K562 (cell line): ENCODE results near the gene SULT1C3. TPM values are rescaled to one million over a fixed set of nuclear protein-coding genes. Genes with fewer than 3 reads are reported as not detected.

Experiments
- ATAC-seq: fragments of 200-7000 bp; cut with Tn5 transposase; 3 replicates; pipeline ENCODE4 v1.9.1; 2020; ENCODE audit warnings: moderate library complexity
- BruUV-seq: library from RNA; stranded (reverse); fragments of 400-500 nt; replicated peaks from 2 replicates; lab custom pipeline; 2021; lab: Mats Ljungman, UMichigan
- CTCF ChIA-PET: fragments of 300-600 bp; formaldehyde crosslinking; extraction: SDS; loops from one replicate; lab custom pipeline; 2021; ENCODE audit warnings: low intra/inter-chr PET ratio; lab: Yijun Ruan, JAX
- POLR2A ChIA-PET: fragments of 300-600, 350-650 bp; sonication (Branson Sonifier 250); formaldehyde crosslinking; extraction: SDS; loops from one replicate; lab custom pipeline; 2021; ENCODE audit warnings: antibody characterized with exemption, inconsistent platforms; lab: Yijun Ruan, JAX
- DNase-seq, 4 experiments: peaks; one replicate each; pipeline versions ENCODE4 v3.0.0 to v3.0.0-alpha.2; 2011 to 2018; ENCODE audit warnings: low spot score in 3 of 4, mixed read lengths in 3 of 4; ENCODE audit errors: extremely low read depth in 1 of 4
- FAIRE-seq: peaks from 2 replicates; lab custom pipeline; 2011; peaks lifted over from hg19 to GRCh38; lab: Jason Lieb, UNC
- H2AFZ ChIP-seq: 2 replicates; pipeline ENCODE4 v1.6.0; 2011; ENCODE audit warnings: low read depth, low read length, control low read depth, inconsistent platforms
- H3K27ac ChIP-seq: fragments of 200-600 bp; 3 replicates; pipeline ENCODE4 v1.8.0; 2011; ENCODE audit warnings: low read depth, mild to moderate bottlenecking, control low read depth, inconsistent platforms, low read length, moderate library complexity, mixed read lengths; ENCODE audit errors: extremely low read depth
- H3K27me3 ChIP-seq, 2 experiments: fragments of 300-600 bp in 1 of 2; 2 replicates in 1 of 2; 3 replicates in 1 of 2; pipeline versions ENCODE4 v1.6.0 to v1.8.0; 2011; ENCODE audit warnings: inconsistent platforms in 2 of 2, low read length in 2 of 2, mild to moderate bottlenecking in 1 of 2, mixed read lengths in 1 of 2, moderate library complexity in 1 of 2; ENCODE audit not compliant: control insufficient read depth in 2 of 2, insufficient read depth in 2 of 2
- H3K36me3 ChIP-seq: fragments of 300-600 bp; 3 replicates; pipeline ENCODE4 v1.8.0; 2011; ENCODE audit warnings: mild to moderate bottlenecking, low read length, inconsistent platforms; ENCODE audit not compliant: control insufficient read depth, insufficient read depth
- H3K4me1 ChIP-seq, 2 experiments: fragments of 200-600 bp in 1 of 2; replicated peaks in 1 of 2; 2 replicates in 1 of 2; 3 replicates in 1 of 2; pipeline versions ENCODE4 v1.5.1 to v1.8.0; 2011; ENCODE audit warnings: inconsistent platforms in 2 of 2, low read length in 2 of 2, mild to moderate bottlenecking in 1 of 2, mixed read lengths in 1 of 2, moderate library complexity in 1 of 2; ENCODE audit not compliant: control insufficient read depth in 2 of 2, insufficient read depth in 2 of 2
- H3K4me2 ChIP-seq: 2 replicates; pipeline ENCODE4 v1.6.1; 2011; ENCODE audit warnings: low read length, control low read depth, inconsistent platforms, mixed read lengths; ENCODE audit not compliant: insufficient read depth
- H3K4me3 ChIP-seq: fragments of 200-600 bp; sonication (generic), shearing (Covaris generic); 2 replicates; pipeline ENCODE4 v1.5.1; 2016; ENCODE audit warnings: control low read depth, inconsistent platforms
- H3K79me2 ChIP-seq: fragments of 200-600 bp; 3 replicates; pipeline ENCODE4 v1.8.0; 2011; ENCODE audit warnings: low read length, inconsistent platforms; ENCODE audit not compliant: control insufficient read depth, insufficient read depth
- H3K9ac ChIP-seq, 2 experiments: 2 replicates each; pipeline versions ENCODE4 v1.6.0 to v1.6.1; 2011; ENCODE audit warnings: low read depth in 2 of 2, low read length in 2 of 2, control low read depth in 1 of 2, inconsistent platforms in 1 of 2, mild to moderate bottlenecking in 1 of 2, mixed read lengths in 1 of 2; ENCODE audit not compliant: insufficient read depth in 1 of 2
- H3K9me1 ChIP-seq: one replicate; pipeline ENCODE4 v1.6.0; 2011; ENCODE audit warnings: inconsistent platforms, mild to moderate bottlenecking, low read length, moderate library complexity; ENCODE audit not compliant: control insufficient read depth, insufficient read depth
- H3K9me3 ChIP-seq: replicated peaks from 2 replicates; pipeline ENCODE4 v1.5.1; 2011; ENCODE audit warnings: low read depth, low read length, inconsistent platforms; ENCODE audit not compliant: control insufficient read depth, insufficient read depth
- H4K20me1 ChIP-seq: replicated peaks from 2 replicates; pipeline ENCODE4 v1.6.1; 2011; ENCODE audit warnings: low read length, inconsistent platforms, mixed read lengths; ENCODE audit not compliant: control insufficient read depth, insufficient read depth
- C11orf30 ChIP-seq: fragments of 450-650 bp; IDR thresholded peaks from 2 replicates; pipeline ENCODE4 v1.6.1; 2016; ENCODE audit warnings: low read depth, mild to moderate bottlenecking
- FOXM1 ChIP-seq, 2 experiments: fragments of 450-650 bp in 1 of 2; sonication (generic) in 1 of 2; formaldehyde crosslinking in 1 of 2; IDR thresholded peaks; 2 replicates each; pipeline versions ENCODE4 v1.6.1 to v1.9.0; 2017 to 2022; ENCODE audit warnings: low read depth in 2 of 2, mild to moderate bottlenecking in 2 of 2, missing genetic modification reagents in 1 of 2, moderate library complexity in 1 of 2
- HCFC1 ChIP-seq: IDR thresholded peaks from 2 replicates; pipeline ENCODE4 v1.6.1; 2012; ENCODE audit warnings: low read depth, low read length, improper control_type of control experiment
- MAFG ChIP-seq: fragments of 450-650 bp; conservative IDR thresholded peaks from 2 replicates; pipeline ENCODE4 v1.6.1; 2016; ENCODE audit warnings: missing genetic modification characterization, missing compliant biosample characterization
- NFE2 ChIP-seq: IDR thresholded peaks from 2 replicates; pipeline ENCODE4 v1.6.1; 2014; ENCODE audit warnings: antibody characterized with exemption, low read depth
- RBM17 ChIP-seq: fragments of 200-400 bp; formaldehyde crosslinking; IDR thresholded peaks from 2 replicates; pipeline ENCODE4 v1.6.1; 2017; ENCODE audit warnings: low read depth, mild to moderate bottlenecking, low read length, borderline replicate concordance
- REST ChIP-seq, 2 experiments: fragments of 450-650 bp; formaldehyde crosslinking in 1 of 2; IDR thresholded peaks; 2 replicates each; pipeline versions ENCODE4 v1.4.0 to v1.6.1; 2014 to 2020; ENCODE audit warnings: mild to moderate bottlenecking in 2 of 2, borderline replicate concordance in 1 of 2, low read depth in 1 of 2
- SAP30 ChIP-seq: fragments of 200-600 bp; sonication (generic); IDR thresholded peaks from 2 replicates; pipeline ENCODE4 v1.6.1; 2012; ENCODE audit warnings: borderline replicate concordance, low read depth, mild to moderate bottlenecking, moderate library complexity, low read length, control low read depth, inconsistent platforms; ENCODE audit not compliant: insufficient read depth, poor library complexity, severe bottlenecking
- SIN3A ChIP-seq, 2 experiments: fragments of 150-350 bp in 1 of 2; IDR thresholded peaks; 2 replicates each; pipeline ENCODE4 v1.6.1; 2011 to 2016; ENCODE audit warnings: borderline replicate concordance in 2 of 2, low read depth in 2 of 2, low read length in 2 of 2, mild to moderate bottlenecking in 2 of 2, moderate library complexity in 2 of 2; ENCODE audit not compliant: control insufficient read depth in 1 of 2
- ZC3H11A ChIP-seq: IDR thresholded peaks from 2 replicates; pipeline ENCODE4 v1.6.1; 2012; ENCODE audit warnings: low read depth, low read length, improper control_type of control experiment
- ZNF316 ChIP-seq: fragments of 450-650 bp; IDR thresholded peaks from 2 replicates; pipeline ENCODE4 v1.6.1; 2016
- ZNF586 ChIP-seq: fragments of 450-650 bp; formaldehyde crosslinking; conservative IDR thresholded peaks from 2 replicates; pipeline ENCODE4 v1.4.0; 2020; ENCODE audit warnings: mild to moderate bottlenecking, moderate library complexity
- WGBS: fragments of 100-300 bp; shearing (Covaris generic); methylation state at CpG from one replicate; pipeline ENCODE4 v1.1.6; 2016; ENCODE audit warnings: low coverage, mixed read lengths; ENCODE audit not compliant: insufficient coverage; ENCODE audit errors: missing lambda C conversion rate; 5-methylcytosine and 5-hydroxymethylcytosine counted together
- in situ Hi-C: fragments of 300-500 bp; cut with MboI; formaldehyde crosslinking; loops from 4 replicates; pipeline ENCODE4 v1.15.0; 2018; ENCODE audit warnings: inconsistent platforms, mixed read lengths
- intact Hi-C: fragments of 100-400 bp; cut with micrococcal nuclease; formaldehyde crosslinking; loops from 2 replicates; pipeline ENCODE4 v1.14.2; 2022
- polyA plus RNA-seq, 8 experiments: library from polyadenylated mRNA; depleted of rRNA in 4 of 8; stranded (reverse) in 5 of 8; unstranded in 3 of 8; fragments of >200 nt; fragmentation: Nextera tagmentation in 2 of 8; fragmentation: Illumina TruSeq in 1 of 8; extraction: Ambion mirVana in 2 of 8; extraction: Trizol in 1 of 8; gene quantifications; 2 replicates each; pipeline versions ENCODE4 v1.2.1 to v1.2.3, GENCODE V29; 2011 to 2014; ENCODE audit warnings: inconsistent platforms in 1 of 8, missing spikeins in 1 of 8
- total RNA-seq, 7 experiments: library from RNA; depleted of rRNA in 6 of 7; stranded (reverse); fragments of >200 nt in 6 of 7; fragmentation: Illumina TruSeq in 2 of 7; extraction: Trizol in 2 of 7; gene quantifications; 2 replicates each; pipeline versions ENCODE4 v1.2.1 to v1.2.3, GENCODE V29; 2011 to 2021; ENCODE audit warnings: low replicate concordance in 1 of 7

The SULT1C3 gene
- total and polyA plus RNA-seq, 9 of the 15 experiments (the other 6 are each of a cell fraction or from before 2014, with no cell fraction given) = not detected

- ATAC-seq (no peak), FAIRE-seq (no peak), DNase-seq (no peak)
- Histone ChIP-seq H3K9me1 (no peaks in the 10 kb centered on the region), H3K4me2 (no peak overlapping the region), H3K9me3 (0 out of 2 replicates have a peak, but pooled peaks cover 2% of the 10 kb centered on the region), H3K4me1 (no peaks in the 10 kb centered on the region), H4K20me1 (no peaks in the 10 kb centered on the region), H3K79me2 (no peaks in the 10 kb centered on the region), H3K27me3 (no peaks in the 10 kb centered on the region), H3K4me3 (no peak overlapping the region), H3K9ac (no peak overlapping the region), H2AFZ (no peak overlapping the region)
- no TSS peak for BruUV-seq
- 0% methylated on average over 2 of the region's 2 CpGs for WGBS
- in situ Hi-C loops = loop anchor here (10.0 kb wide), 1 partner anchor 358 kb away; no protein-coding TSS in a partner anchor
- intact Hi-C loops = no loop called here
- CTCF ChIA-PET = no interaction called here
- TF ChIP-seq ZC3H11A = no peak
- TF ChIP-seq HCFC1 = no peak
- TF ChIP-seq SIN3A (IDR thresholded peaks at IDR 0.05; ENCODE audit: borderline replicate concordance in 2 of 2, control insufficient read depth in 1 of 2, low read depth in 2 of 2, low read length in 2 of 2) = no peak
- no peak for TF ChIP-seq SAP30
- peak; percentile 46; the same call in 1 of the 2 replicates for TF ChIP-seq NFE2
- TF ChIP-seq FOXM1 (IDR thresholded peaks at IDR 0.05; ENCODE audit: low read depth) = no peak
- no peak for TF ChIP-seq FOXM1 (CRISPR knock-in tag; IDR thresholded peaks at IDR 0.05; ENCODE audit: low read depth)
- no peak for TF ChIP-seq RBM17
- no peak for TF ChIP-seq ZNF586 (CRISPR knock-in tag)
- peak; percentile 72 for TF ChIP-seq MAFG (tag)
- TF ChIP-seq ZNF316 = peak; percentile 51
- TF ChIP-seq C11orf30 = peak; percentile 48
- TF ChIP-seq REST (IDR thresholded peaks at IDR 0.05; ENCODE audit: borderline replicate concordance) = no peak
- TF ChIP-seq REST (CRISPR knock-in tag; IDR thresholded peaks at IDR 0.05; ENCODE audit: low read depth) = no peak
- TF ChIP-seq, all 486 proteins: peak for 4
- POLR2A ChIA-PET = interaction anchor here (1.0 kb wide), 1 partner anchor 9 kb away, joined by 3 read pairs; no protein-coding TSS in a partner anchor
- H3K36me3 ChIP-seq = no peaks in the 10 kb centered on the region
- H3K27ac ChIP-seq = no peak overlapping the region
Measured at GRCh38 chr2:108226564-108226963, 13.2 kb upstream of the SULT1C3 start.
